OCI-M1 (cell line): ENCODE results near the gene FRY.

ENCODE experiments used
- DNase-seq: peaks from one replicate; lab custom pipeline; 2025; lab: John Stamatoyannopoulos, UW

FRY gene

GRCh38 chr13:32134241-32135055 lies 102.9 kb downstream of the FRY start:
- DNase-seq: no peak

- DNase-seq: no peak
Measured at GRCh38 chr13:32135056-32135390, 103.4 kb downstream of the FRY start.

GRCh38 chr13:32135655-32136054 lies 104.1 kb downstream of the FRY start:
- DNase-seq: no peak

- no peak for DNase-seq
Measured at GRCh38 chr13:32136061-32136460, 104.5 kb downstream of the FRY start.

- DNase-seq: no peak
Measured at GRCh38 chr13:32136716-32137115, 105.1 kb downstream of the FRY start.

- DNase-seq: no peak
Measured at GRCh38 chr13:32139251-32139650, 107.7 kb downstream of the FRY start.

- DNase-seq: no peak
Measured at GRCh38 chr13:32140109-32140508, 108.5 kb downstream of the FRY start.

GRCh38 chr13:32141462-32141861 lies 109.9 kb downstream of the FRY start:
- DNase-seq: no peak

GRCh38 chr13:32142115-32142514 lies 110.5 kb downstream of the FRY start:
- no peak for DNase-seq

- no peak for DNase-seq
Measured at GRCh38 chr13:32142956-32143375, 111.4 kb downstream of the FRY start.

- DNase-seq: no peak
Measured at GRCh38 chr13:32147193-32147592, 115.6 kb downstream of the FRY start.

GRCh38 chr13:32147976-32148375 lies 116.4 kb downstream of the FRY start:
- no peak for DNase-seq

GRCh38 chr13:32150239-32150638 lies 118.7 kb downstream of the FRY start:
- DNase-seq: no peak

GRCh38 chr13:32150794-32151193 lies 119.2 kb downstream of the FRY start:
- no peak for DNase-seq

- DNase-seq: no peak
Measured at GRCh38 chr13:32151240-32151639, 119.7 kb downstream of the FRY start.

GRCh38 chr13:32153056-32153455 lies 121.5 kb downstream of the FRY start:
- no peak for DNase-seq

GRCh38 chr13:32159137-32159869 lies 127.7 kb downstream of the FRY start:
- DNase-seq: peak; percentile 8

GRCh38 chr13:32162395-32163005 lies 130.9 kb downstream of the FRY start:
- no peak for DNase-seq

- DNase-seq: peak; percentile 86
Measured at GRCh38 chr13:32164622-32165268, 133.2 kb downstream of the FRY start.

GRCh38 chr13:32165796-32166195 lies 134.2 kb downstream of the FRY start:
- DNase-seq: no peak

- DNase-seq: no peak
Measured at GRCh38 chr13:32168131-32168530, 136.6 kb downstream of the FRY start.

- DNase-seq: no peak
Measured at GRCh38 chr13:32170841-32171240, 139.3 kb downstream of the FRY start.

- DNase-seq: no peak
Measured at GRCh38 chr13:32173881-32174280, 142.3 kb downstream of the FRY start.
